ENCODE data around the gene QRFP.

DNA sequence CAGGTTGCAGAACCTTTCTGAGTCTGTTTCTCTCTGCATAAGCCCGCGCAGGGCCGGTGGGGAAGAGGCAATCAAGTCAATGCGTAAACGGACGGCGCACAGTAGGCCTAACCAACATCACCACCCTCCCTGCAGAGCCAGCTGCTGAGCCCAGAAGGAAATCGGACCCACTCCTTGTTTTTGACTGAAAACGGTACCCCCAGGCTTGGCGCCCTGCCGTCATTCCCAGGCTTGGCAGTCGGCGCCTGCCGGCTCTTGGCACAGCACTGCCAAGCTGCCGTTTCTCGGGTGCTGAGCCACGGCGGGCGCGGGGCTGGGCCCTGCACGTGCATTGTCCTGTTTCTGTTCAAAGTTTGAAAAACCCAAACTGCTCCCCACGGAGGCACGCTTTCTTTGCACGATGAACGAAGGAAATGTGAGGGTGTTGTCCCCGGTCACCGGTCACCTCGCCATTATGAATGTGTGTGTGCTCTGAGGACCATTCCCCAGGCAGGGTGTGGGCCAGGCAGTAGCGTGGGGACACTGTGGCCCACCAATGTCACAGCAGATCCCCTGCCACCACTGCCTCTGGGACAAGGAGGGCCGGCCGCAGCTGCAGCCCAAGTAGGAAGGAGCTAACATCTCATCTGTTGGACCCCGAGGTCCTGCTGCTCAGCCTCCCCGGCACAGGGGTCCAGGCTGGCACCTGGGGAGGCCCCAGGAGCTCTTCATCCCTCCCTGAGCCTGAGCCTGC lies 22.4 kb upstream of the QRFP start:
- TF ChIP-seq, protein P1, sequence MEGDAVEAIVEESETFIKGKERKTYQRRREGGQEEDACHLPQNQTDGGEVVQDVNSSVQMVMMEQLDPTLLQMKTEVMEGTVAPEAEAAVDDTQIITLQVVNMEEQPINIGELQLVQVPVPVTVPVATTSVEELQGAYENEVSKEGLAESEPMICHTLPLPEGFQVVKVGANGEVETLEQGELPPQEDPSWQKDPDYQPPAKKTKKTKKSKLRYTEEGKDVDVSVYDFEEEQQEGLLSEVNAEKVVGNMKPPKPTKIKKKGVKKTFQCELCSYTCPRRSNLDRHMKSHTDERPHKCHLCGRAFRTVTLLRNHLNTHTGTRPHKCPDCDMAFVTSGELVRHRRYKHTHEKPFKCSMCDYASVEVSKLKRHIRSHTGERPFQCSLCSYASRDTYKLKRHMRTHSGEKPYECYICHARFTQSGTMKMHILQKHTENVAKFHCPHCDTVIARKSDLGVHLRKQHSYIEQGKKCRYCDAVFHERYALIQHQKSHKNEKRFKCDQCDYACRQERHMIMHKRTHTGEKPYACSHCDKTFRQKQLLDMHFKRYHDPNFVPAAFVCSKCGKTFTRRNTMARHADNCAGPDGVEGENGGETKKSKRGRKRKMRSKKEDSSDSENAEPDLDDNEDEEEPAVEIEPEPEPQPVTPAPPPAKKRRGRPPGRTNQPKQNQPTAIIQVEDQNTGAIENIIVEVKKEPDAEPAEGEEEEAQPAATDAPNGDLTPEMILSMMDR (conservative IDR thresholded peaks at IDR 0.05; ENCODE audit: low read depth, low read length): no peak
- TF ChIP-seq EZH2 (IDR thresholded peaks at IDR 0.05; ENCODE audit: low read length, unreplicated experiment) (no peak), EZH2phosphoT487 (IDR thresholded peaks at IDR 0.05; ENCODE audit: borderline replicate concordance, low read length) (no peak)
